ENCODE data around the gene SPEM3.
"Not testable (repeated sequence)": the region's sequence is repeated elsewhere in the genome, so short reads cannot be mapped to it uniquely, and the experiment has no call there.

The SPEM3 gene

GRCh38 chr17:7465597-7466275 lies 37.1 kb downstream of the SPEM3 start:
- Histone ChIP-seq H3K9ac (ENCODE audit: low read length in 2 of 2) (no peak overlapping the region), H3K27me3 (ENCODE audit: control insufficient read depth in 1 of 2, insufficient read depth in 2 of 2, low read length in 2 of 2) (no peaks in the 10 kb centered on the region), H3K4me1 (ENCODE audit: control insufficient read depth, insufficient read depth, low read length) (peaks cover 20% of the 10 kb centered on the region), H3K27ac (ENCODE audit: low read length) (no peak overlapping the region), H3K36me3 (ENCODE audit: control insufficient read depth in 2 of 2, insufficient read depth in 2 of 2, low read length in 2 of 2) (peaks cover 4 to 9% of the 10 kb centered on the region in 2 donors), H3K4me3 (ENCODE audit: low read length in 2 of 2) (no peak overlapping the region), H3K9me3 (ENCODE audit: control insufficient read depth in 2 of 2, low read length in 2 of 2) (no peaks in the 10 kb centered on the region)

GRCh38 chr17:7466318-7466638 lies 37.6 kb downstream of the SPEM3 start:
- Histone ChIP-seq H3K27me3 (ENCODE audit: control insufficient read depth in 1 of 2, insufficient read depth in 2 of 2, low read length in 2 of 2) (no peaks in the 10 kb centered on the region), H3K36me3 (ENCODE audit: control insufficient read depth in 2 of 2, insufficient read depth in 2 of 2, low read length in 2 of 2) (peaks cover 4 to 9% of the 10 kb centered on the region in 2 donors), H3K9me3 (ENCODE audit: control insufficient read depth in 2 of 2, low read length in 2 of 2) (no peaks in the 10 kb centered on the region), H3K27ac (ENCODE audit: low read length) (peak overlapping the region; percentile 31), H3K9ac (ENCODE audit: low read length in 2 of 2) (no peak overlapping the region), H3K4me3 (ENCODE audit: low read length in 2 of 2) (no peak overlapping the region), H3K4me1 (ENCODE audit: control insufficient read depth, insufficient read depth, low read length) (peaks cover 20% of the 10 kb centered on the region)

GRCh38 chr17:7466639-7467341 lies 38.1 kb downstream of the SPEM3 start:
- Histone ChIP-seq H3K9me3 (ENCODE audit: control insufficient read depth in 2 of 2, low read length in 2 of 2) (no peaks in the 10 kb centered on the region), H3K36me3 (ENCODE audit: control insufficient read depth in 2 of 2, insufficient read depth in 2 of 2, low read length in 2 of 2) (peaks cover 4 to 9% of the 10 kb centered on the region in 2 donors), H3K27ac (ENCODE audit: low read length) (peak overlapping the region; percentile 31), H3K27me3 (ENCODE audit: control insufficient read depth in 1 of 2, insufficient read depth in 2 of 2, low read length in 2 of 2) (no peaks in the 10 kb centered on the region), H3K4me1 (ENCODE audit: control insufficient read depth, insufficient read depth, low read length) (peaks cover 22% of the 10 kb centered on the region), H3K9ac (ENCODE audit: low read length in 2 of 2) (no peak overlapping the region), H3K4me3 (ENCODE audit: low read length in 2 of 2) (no peak overlapping the region)

- Histone ChIP-seq H3K9ac (ENCODE audit: low read length in 2 of 2) (no peak overlapping the region), H3K27ac (ENCODE audit: low read length) (no peak overlapping the region)
Measured at GRCh38 chr17:7467498-7467897, 38.8 kb downstream of the SPEM3 start.

GRCh38 chr17:7468290-7468689 lies 39.6 kb downstream of the SPEM3 start:
- Histone ChIP-seq H3K27ac (ENCODE audit: low read length) (no peak overlapping the region), H3K9me3 (ENCODE audit: control insufficient read depth in 2 of 2, low read length in 2 of 2) (no peaks in the 10 kb centered on the region), H3K4me3 (ENCODE audit: low read length in 2 of 2) (no peak overlapping the region), H3K36me3 (ENCODE audit: control insufficient read depth in 2 of 2, insufficient read depth in 2 of 2, low read length in 2 of 2) (peaks cover 4 to 9% of the 10 kb centered on the region in 2 donors), H3K27me3 (ENCODE audit: control insufficient read depth in 1 of 2, insufficient read depth in 2 of 2, low read length in 2 of 2) (no peaks in the 10 kb centered on the region), H3K4me1 (ENCODE audit: control insufficient read depth, insufficient read depth, low read length) (peaks cover 26% of the 10 kb centered on the region), H3K9ac (ENCODE audit: low read length in 2 of 2) (no peak overlapping the region)

More at GRCh38 chr17:7467498-7467897, 38.8 kb downstream of the SPEM3 start:
- no peaks in the 10 kb centered on the region for H3K9me3 ChIP-seq (ENCODE audit: control insufficient read depth in 2 of 2, low read length in 2 of 2)
- no peak overlapping the region for H3K4me3 ChIP-seq (ENCODE audit: low read length in 2 of 2)
- H3K27me3 ChIP-seq (ENCODE audit: control insufficient read depth in 1 of 2, insufficient read depth in 2 of 2, low read length in 2 of 2), result no peaks in the 10 kb centered on the region
- peaks cover 26% of the 10 kb centered on the region for H3K4me1 ChIP-seq (ENCODE audit: control insufficient read depth, insufficient read depth, low read length)
- peaks cover 4 to 9% of the 10 kb centered on the region in 2 donors for H3K36me3 ChIP-seq (ENCODE audit: control insufficient read depth in 2 of 2, insufficient read depth in 2 of 2, low read length in 2 of 2)

- Histone ChIP-seq H3K36me3 (ENCODE audit: control insufficient read depth in 2 of 2, insufficient read depth in 2 of 2, low read length in 2 of 2) (peaks cover 4 to 5% of the 10 kb centered on the region in 2 donors), H3K9me3 (ENCODE audit: control insufficient read depth in 2 of 2, low read length in 2 of 2) (no peaks in the 10 kb centered on the region), H3K4me1 (ENCODE audit: control insufficient read depth, insufficient read depth, low read length) (peaks cover 30% of the 10 kb centered on the region), H3K4me3 (ENCODE audit: low read length in 2 of 2) (no peak overlapping the region), H3K27me3 (ENCODE audit: control insufficient read depth in 1 of 2, insufficient read depth in 2 of 2, low read length in 2 of 2) (no peaks in the 10 kb centered on the region), H3K27ac (ENCODE audit: low read length) (no peak overlapping the region), H3K9ac (ENCODE audit: low read length in 2 of 2) (no peak overlapping the region)
Measured at GRCh38 chr17:7468804-7469389, 40.2 kb downstream of the SPEM3 start.

GRCh38 chr17:7469843-7470242 lies 41.2 kb downstream of the SPEM3 start:
- not testable (repeated sequence) for H3K27ac ChIP-seq (ENCODE audit: low read length); H3K36me3 ChIP-seq (ENCODE audit: control insufficient read depth in 2 of 2, insufficient read depth in 2 of 2, low read length in 2 of 2); H3K27me3 ChIP-seq (ENCODE audit: control insufficient read depth in 1 of 2, insufficient read depth in 2 of 2, low read length in 2 of 2); H3K9me3 ChIP-seq (ENCODE audit: control insufficient read depth in 2 of 2, low read length in 2 of 2); H3K4me3 ChIP-seq (ENCODE audit: low read length in 2 of 2); H3K9ac ChIP-seq (ENCODE audit: low read length in 2 of 2)
- peaks cover 30% of the 10 kb centered on the region for H3K4me1 ChIP-seq (ENCODE audit: control insufficient read depth, insufficient read depth, low read length)

- H3K4me3 ChIP-seq (ENCODE audit: low read length in 2 of 2); H3K27ac ChIP-seq (ENCODE audit: low read length); H3K9ac ChIP-seq (ENCODE audit: low read length in 2 of 2); H3K27me3 ChIP-seq (ENCODE audit: control insufficient read depth in 1 of 2, insufficient read depth in 2 of 2, low read length in 2 of 2); H3K9me3 ChIP-seq (ENCODE audit: control insufficient read depth in 2 of 2, low read length in 2 of 2); H3K36me3 ChIP-seq (ENCODE audit: control insufficient read depth in 2 of 2, insufficient read depth in 2 of 2, low read length in 2 of 2): not testable (repeated sequence)
- H3K4me1 ChIP-seq (ENCODE audit: control insufficient read depth, insufficient read depth, low read length), result peaks cover 35% of the 10 kb centered on the region
Measured at GRCh38 chr17:7470457-7470973, 41.9 kb downstream of the SPEM3 start.

GRCh38 chr17:7471729-7472128 lies 43.1 kb downstream of the SPEM3 start:
- Histone ChIP-seq H3K4me3 (ENCODE audit: low read length in 2 of 2) (no peak overlapping the region), H3K9ac (ENCODE audit: low read length in 2 of 2) (no peak overlapping the region), H3K36me3 (ENCODE audit: control insufficient read depth in 2 of 2, insufficient read depth in 2 of 2, low read length in 2 of 2) (peaks cover 4 to 5% of the 10 kb centered on the region in 2 donors), H3K9me3 (ENCODE audit: control insufficient read depth in 2 of 2, low read length in 2 of 2) (no peaks in the 10 kb centered on the region), H3K27me3 (ENCODE audit: control insufficient read depth in 1 of 2, insufficient read depth in 2 of 2, low read length in 2 of 2) (no peaks in the 10 kb centered on the region), H3K4me1 (ENCODE audit: control insufficient read depth, insufficient read depth, low read length) (peaks cover 40% of the 10 kb centered on the region), H3K27ac (ENCODE audit: low read length) (no peak overlapping the region)

- not testable (repeated sequence) for H3K9me3 ChIP-seq (ENCODE audit: control insufficient read depth in 2 of 2, low read length in 2 of 2); H3K27me3 ChIP-seq (ENCODE audit: control insufficient read depth in 1 of 2, insufficient read depth in 2 of 2, low read length in 2 of 2); H3K4me3 ChIP-seq (ENCODE audit: low read length in 2 of 2); H3K9ac ChIP-seq (ENCODE audit: low read length in 2 of 2); H3K36me3 ChIP-seq (ENCODE audit: control insufficient read depth in 2 of 2, insufficient read depth in 2 of 2, low read length in 2 of 2)
- Histone ChIP-seq H3K27ac (ENCODE audit: low read length) (peak overlapping the region; percentile 97), H3K4me1 (ENCODE audit: control insufficient read depth, insufficient read depth, low read length) (peaks cover 49% of the 10 kb centered on the region)
Measured at GRCh38 chr17:7474767-7475166, 46.1 kb downstream of the SPEM3 start.
